Stimulated activated CD4-positive, alpha-beta T cell treated with anti-CD3 and anti-CD28 coated beads, Interleukin-1b, Interleukin-23, amount 100 ng/mL, for 48 hours (primary cell): Measurements from ENCODE around the gene IL1B.
"Not testable (repeated sequence)": the region's sequence is repeated elsewhere in the genome, so short reads cannot be mapped to it uniquely, and the experiment has no call there.

Experiments
- DNase-seq: peaks from one replicate; pipeline ENCODE4 v3.0.0-alpha.2; 2020

The IL1B gene

DNA sequence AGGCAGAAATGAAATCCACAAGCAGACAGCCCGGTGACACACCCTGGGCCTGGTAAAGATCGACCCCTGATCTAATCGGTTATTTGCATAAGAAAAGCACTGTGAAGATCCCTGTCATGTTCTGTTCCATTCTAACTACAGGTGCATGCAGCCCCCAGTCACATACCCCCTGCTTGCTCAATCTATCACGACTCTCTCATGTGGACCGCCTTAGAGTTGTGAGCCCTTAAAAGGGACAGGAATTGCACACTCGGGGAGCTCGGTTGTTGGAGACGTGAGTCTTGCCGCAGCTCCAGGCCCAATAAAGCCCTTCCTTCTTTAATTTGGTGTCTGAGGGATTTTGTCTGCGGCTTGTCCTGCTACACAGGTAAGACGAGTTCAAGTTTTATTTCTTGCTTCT, 13.4 kb upstream of the IL1B start:
- DNase-seq: no peak

DNA sequence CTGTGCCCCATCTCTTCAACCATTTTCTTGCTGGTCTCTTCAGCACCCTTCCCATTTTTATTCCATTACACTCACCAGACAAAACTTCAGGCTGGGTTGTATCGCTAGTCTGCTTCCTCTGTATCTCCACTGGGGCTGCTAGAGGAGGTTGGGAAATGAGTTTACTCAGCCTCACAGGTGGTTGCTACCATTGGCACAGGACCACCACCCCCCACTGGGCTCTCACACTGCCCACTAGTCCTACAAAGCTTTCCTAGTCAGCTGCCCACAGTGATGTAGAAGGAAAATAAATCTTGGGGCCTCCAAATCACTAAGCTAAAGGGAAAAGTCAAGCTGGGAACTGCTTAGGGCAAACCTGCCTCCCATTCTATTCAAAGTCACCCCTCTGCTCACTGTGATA, 12.3 kb upstream of the IL1B start:
- no peak for DNase-seq

DNA sequence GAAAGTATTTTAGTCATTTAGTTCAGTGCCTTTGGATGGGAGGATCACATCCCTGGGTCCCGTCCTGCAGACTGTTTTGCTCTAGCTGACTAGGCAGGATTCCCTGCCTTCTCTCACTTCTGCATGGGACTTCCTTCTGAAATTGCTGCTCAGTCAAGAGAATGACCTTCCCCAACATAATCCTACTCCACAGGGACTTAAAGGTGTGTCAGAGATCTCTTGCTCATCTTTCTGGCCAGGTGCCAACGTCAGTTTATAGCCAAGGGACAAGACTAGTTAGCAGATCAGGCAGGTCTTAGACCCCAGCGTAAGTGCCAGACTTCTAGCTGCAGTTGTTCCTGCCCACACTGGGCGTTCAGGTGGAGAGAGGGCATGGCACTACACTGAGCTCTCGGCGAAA, 9.5 kb upstream of the IL1B start:
- DNase-seq: no peak

DNA sequence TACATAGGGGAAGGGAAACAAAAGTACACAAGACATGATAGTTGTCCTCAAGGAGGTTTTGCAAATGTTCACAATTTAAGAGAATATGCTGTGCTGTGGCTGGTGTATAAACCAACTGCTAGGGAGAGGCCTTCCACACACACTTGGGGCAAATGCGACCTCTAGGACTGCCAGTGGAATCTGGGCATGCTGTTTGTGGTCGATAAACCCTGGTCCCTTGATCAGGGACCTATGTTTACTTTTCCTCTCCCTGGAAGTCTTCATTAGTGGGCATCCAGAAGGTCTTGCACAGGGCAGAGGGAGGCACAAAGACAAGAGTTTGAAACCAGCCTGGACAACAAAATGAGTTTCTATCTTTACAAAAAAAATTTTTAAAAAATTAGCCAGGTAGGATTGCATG, 7.3 kb upstream of the IL1B start:
- DNase-seq: no peak

- DNase-seq: no peak
These were observed 6.7 kb upstream of the IL1B start for GRCh38 chr2:112843288-112843687.

GRCh38 chr2:112841295-112842044, 4.9 kb upstream of the IL1B start:
- no peak for DNase-seq

DNA sequence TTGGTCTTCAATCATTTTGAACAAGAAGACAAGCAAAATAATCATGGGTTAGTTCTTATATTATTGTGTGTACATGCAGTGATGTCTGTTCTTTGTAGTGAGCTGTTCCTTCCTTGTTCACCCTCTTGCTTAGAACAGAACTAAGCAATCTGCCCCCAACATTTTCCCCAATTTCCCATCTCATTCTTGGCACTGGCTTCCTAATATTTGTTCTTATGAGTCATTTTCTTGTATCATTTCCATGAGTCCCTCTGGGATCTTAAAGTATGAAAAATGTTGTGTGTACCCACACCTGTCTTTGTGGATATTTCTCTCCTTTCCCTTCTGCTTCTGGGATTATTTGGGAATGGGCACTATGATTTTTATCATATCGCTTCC, 3.5 kb upstream of the IL1B start:
- DNase-seq: no peak

DNA sequence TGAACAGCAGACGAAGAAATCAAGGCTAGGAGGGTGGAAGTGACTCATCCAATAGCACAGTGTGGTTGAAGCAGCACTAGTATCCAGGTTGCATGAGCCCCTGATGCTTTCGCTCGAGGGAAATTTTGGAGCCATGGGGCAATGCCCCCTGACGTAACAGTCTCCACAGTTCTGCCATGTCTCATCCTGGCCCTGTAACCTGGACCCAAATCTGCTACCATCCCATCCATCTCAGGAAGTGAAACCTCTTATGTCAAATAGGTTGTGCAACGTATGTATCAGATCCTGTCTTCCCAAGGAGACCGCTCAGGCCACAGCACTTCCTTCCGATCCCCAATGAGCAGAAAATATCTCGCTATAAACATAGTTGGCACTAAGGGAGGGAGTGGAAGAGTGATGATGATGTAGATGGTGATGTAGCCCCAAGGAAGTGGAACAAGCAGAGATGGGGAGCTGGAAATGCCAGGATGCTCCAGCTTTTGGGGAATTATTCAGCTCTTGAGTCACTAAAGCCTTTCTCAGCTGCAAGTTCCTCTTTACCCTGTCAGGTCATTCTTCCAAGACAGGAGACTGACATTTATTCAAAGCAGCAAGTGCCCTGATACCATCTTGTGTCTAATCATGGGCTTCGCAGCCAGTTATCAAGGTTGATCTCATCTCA, 3.0 kb upstream of the IL1B start:
- DNase-seq: no peak

- DNase-seq: no peak
These were observed 417 bp downstream of the IL1B start for GRCh38 chr2:112836163-112836560.

- no peak for DNase-seq
These were observed 930 bp downstream of the IL1B start for GRCh38 chr2:112835536-112836162.

DNA sequence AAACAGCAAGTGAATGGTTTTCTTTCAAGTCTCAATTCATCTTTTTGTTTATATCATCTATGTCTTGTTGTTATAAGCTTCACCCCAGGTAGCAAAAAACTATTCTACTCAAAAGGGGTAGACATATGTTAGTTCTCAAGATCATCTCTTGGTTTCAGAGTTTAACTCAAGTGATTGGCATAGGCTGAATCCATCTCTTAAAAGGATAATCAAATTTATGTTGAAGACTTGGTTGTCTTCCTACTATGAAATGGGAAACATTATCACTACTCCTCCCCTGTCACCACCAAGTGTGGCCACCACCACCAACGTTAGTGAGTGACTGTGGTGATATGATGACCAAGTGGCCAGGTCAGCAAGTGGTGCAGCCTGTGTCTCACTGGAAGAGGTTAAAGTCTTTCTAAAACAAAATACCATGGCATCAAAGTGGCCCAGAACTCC, 1.5 kb downstream of the IL1B start:
- DNase-seq: no peak

- DNase-seq: no peak
These were observed 2.1 kb downstream of the IL1B start for GRCh38 chr2:112834396-112835037.

GRCh38 chr2:112833976-112834375, 2.6 kb downstream of the IL1B start:
- DNase-seq: no peak

GRCh38 chr2:112833639-112833931, 3.0 kb downstream of the IL1B start:
- DNase-seq: not testable (repeated sequence)

- no peak for DNase-seq
These were observed 3.5 kb downstream of the IL1B start for GRCh38 chr2:112832841-112833638.

GRCh38 chr2:112831946-112832840, 4.4 kb downstream of the IL1B start:
- no peak for DNase-seq

- no peak for DNase-seq
These were observed 5.1 kb downstream of the IL1B start for GRCh38 chr2:112831513-112831845.

DNA sequence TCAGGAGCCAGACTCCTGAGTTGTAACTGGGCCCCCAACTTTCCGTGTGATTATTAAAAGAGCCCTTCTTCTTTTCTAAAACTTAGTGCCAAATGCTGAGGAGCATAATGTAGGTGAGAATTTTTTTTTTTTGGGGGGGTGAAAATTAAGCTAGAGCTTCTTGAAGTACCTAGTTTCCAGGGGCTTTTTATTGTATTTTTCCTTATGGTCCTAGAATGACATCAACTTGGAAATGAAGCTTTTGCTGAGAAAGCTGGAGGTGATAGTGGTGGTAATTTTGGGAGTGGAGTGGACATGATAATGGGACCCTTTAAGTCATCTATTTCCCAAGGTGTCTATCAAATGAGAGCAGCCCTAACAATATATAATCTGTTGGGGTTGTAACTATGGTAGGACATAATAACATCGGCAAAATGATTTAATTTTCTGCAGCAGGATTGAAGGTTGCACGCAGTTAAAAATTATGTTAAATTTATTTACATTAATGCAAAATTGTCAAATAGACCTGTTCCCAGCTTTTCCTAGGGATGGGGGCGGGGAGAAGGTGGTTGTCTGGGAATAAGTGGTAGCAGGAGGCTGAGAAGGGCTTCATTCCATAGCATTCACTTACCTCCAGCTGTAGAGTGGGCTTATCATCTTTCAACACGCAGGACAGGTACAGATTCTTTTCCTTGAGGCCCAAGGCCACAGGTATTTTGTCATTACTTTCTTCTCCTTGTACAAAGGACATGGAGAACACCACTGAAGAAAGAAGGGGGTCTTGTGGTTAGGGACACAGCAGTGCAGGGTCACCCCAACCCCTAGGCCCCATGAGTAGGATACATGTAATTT, 5.7 kb downstream of the IL1B start:
- DNase-seq: no peak

DNA sequence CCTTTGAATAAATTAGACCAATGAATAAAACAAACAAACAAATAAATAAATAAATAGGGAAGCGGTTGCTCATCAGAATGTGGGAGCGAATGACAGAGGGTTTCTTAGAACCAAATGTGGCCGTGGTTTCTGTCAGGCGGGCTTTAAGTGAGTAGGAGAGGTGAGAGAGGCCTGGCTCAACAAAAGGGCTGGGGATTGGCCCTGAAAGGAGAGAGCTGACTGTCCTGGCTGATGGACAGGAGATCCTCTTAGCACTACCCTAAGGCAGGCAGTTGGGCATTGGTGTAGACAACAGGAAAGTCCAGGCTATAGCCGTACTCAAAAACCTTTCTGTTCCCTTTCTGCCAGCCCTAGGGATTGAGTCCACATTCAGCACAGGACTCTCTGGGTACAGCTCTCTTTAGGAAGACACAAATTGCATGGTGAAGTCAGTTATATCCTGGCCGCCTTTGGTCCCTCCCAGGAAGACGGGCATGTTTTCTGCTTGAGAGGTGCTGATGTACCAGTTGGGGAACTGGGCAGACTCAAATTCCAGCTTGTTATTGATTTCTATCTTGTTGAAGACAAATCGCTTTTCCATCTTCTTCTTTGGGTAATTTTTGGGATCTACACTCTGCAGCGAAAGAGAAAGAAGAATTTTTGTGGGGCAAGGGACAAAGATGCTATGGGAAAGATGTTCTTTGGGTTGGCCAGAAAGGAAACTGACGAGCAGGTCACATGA, 6.5 kb downstream of the IL1B start:
- DNase-seq: no peak
